GM12872 (cell line): ENCODE data around the gene NTSR1.

Source experiments
- CTCF ChIP-seq: IDR thresholded peaks from 3 replicates; pipeline ENCODE4 v1.5.1; 2011; ENCODE audit warnings: low read depth, mild to moderate bottlenecking, low read length, moderate library complexity; ENCODE audit not compliant: insufficient read depth

Gene NTSR1

GRCh38 chr20:62777528-62777830, 68.8 kb downstream of the NTSR1 start:
- TF ChIP-seq CTCF, result no peak

GRCh38 chr20:62778058-62778457, 69.4 kb downstream of the NTSR1 start:
- no peak for TF ChIP-seq CTCF

GRCh38 chr20:62778601-62779416, 70.2 kb downstream of the NTSR1 start:
- no peak for TF ChIP-seq CTCF

- no peak for TF ChIP-seq CTCF
Observed at GRCh38 chr20:62779417-62779685, 70.7 kb downstream of the NTSR1 start.

- TF ChIP-seq CTCF, result no peak
Observed at GRCh38 chr20:62780204-62780603, 71.6 kb downstream of the NTSR1 start.

GRCh38 chr20:62780696-62781095, 72.1 kb downstream of the NTSR1 start:
- TF ChIP-seq CTCF, result no peak

GRCh38 chr20:62782149-62782892, 73.7 kb downstream of the NTSR1 start:
- 0 out of 3 replicates have a peak, but pooled peaks have one; percentile 18 for TF ChIP-seq CTCF
